Fibroblast of lung (primary cell): Measurements from ENCODE around the gene ADAP1.

Experiments used
- EZH2 ChIP-seq: IDR thresholded peaks from 2 replicates; pipeline ENCODE4 v1.5.1; 2012; ENCODE audit warnings: low read length, control low read depth, mild to moderate bottlenecking; ENCODE audit errors: missing control alignments
- TF ChIP-seq, protein P1 (sequence below), 2 donors: IDR thresholded peaks in 1 of 2; conservative IDR thresholded peaks in 1 of 2; 1 replicate in 1 of 2; 2 replicates in 1 of 2; pipeline ENCODE4 v1.5.1; 2011 to 2012; ENCODE audit warnings: low read length in 2 of 2, control low read depth in 1 of 2, inconsistent platforms in 1 of 2, low read depth in 1 of 2, mild to moderate bottlenecking in 1 of 2

- TF ChIP-seq, protein P1, sequence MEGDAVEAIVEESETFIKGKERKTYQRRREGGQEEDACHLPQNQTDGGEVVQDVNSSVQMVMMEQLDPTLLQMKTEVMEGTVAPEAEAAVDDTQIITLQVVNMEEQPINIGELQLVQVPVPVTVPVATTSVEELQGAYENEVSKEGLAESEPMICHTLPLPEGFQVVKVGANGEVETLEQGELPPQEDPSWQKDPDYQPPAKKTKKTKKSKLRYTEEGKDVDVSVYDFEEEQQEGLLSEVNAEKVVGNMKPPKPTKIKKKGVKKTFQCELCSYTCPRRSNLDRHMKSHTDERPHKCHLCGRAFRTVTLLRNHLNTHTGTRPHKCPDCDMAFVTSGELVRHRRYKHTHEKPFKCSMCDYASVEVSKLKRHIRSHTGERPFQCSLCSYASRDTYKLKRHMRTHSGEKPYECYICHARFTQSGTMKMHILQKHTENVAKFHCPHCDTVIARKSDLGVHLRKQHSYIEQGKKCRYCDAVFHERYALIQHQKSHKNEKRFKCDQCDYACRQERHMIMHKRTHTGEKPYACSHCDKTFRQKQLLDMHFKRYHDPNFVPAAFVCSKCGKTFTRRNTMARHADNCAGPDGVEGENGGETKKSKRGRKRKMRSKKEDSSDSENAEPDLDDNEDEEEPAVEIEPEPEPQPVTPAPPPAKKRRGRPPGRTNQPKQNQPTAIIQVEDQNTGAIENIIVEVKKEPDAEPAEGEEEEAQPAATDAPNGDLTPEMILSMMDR (conservative IDR thresholded peaks at IDR 0.05 in 1 of 2, IDR thresholded peaks at IDR 0.05 in 1 of 2; ENCODE audit: low read depth in 1 of 2, low read length in 2 of 2): no peak
- TF ChIP-seq EZH2: no peak
These were observed 100.2 kb downstream of the ADAP1 start for GRCh38 chr7:854118-854775.
